ENCODE measurements around the gene RNU6-1. TPM values are rescaled to one million over a fixed set of nuclear protein-coding genes. Genes with fewer than 3 reads are reported as not detected.

RNU6-1 gene
- total RNA-seq, 1 donor from 2014 or later = not detected

DNA sequence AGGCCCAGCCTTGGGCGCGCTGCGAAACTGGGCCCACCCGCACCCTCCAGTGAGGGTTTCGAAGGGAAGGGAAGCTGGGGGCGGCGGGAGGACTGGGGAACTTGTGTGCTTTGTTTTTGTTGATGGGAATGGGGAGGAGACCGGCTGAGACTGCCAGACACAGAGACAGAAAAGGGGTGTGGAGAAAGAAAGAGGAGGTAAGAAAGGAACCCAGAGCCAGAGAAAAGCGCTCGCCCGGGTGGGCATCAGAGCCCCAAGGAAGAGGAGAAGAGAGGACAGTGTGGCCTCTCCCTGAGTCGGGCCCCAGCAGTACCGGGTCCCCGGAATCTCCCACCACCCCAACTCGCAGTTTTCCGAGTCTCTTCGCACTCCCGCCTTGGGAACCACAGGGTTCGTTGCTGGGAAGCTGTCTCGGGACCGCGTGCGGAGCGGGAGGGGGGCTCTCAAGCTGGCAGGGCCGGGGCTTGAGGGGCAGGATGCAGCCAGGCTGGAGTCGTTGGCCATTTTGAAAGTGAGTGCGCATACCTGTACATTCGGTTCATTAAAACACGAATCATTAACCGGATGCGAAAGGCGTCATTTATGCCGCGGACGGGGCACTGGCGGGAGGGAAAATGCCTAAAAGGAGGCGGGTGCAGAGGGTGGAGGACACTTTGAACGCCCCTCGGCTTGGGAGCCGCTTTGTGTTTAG, 11.4 kb downstream of the RNU6-1 start:
- intact Hi-C loops (cut with DNase I) = no loop called here
- Histone ChIP-seq H3K9me3 (no peaks in the 10 kb centered on the region), H3K36me3 (no peaks in the 10 kb centered on the region), H3K27me3 (peaks cover 64% of the 10 kb centered on the region), H3K4me1 (peaks cover 5 to 37% of the 10 kb centered on the region in 2 donors), H3K27ac (no peak overlapping the region), H3K4me3 (peak overlapping the region; percentile 22 to 38)
- DNase-seq (ENCODE audit: low spot score in 2 of 2) = no peak
- TF ChIP-seq, protein P1, sequence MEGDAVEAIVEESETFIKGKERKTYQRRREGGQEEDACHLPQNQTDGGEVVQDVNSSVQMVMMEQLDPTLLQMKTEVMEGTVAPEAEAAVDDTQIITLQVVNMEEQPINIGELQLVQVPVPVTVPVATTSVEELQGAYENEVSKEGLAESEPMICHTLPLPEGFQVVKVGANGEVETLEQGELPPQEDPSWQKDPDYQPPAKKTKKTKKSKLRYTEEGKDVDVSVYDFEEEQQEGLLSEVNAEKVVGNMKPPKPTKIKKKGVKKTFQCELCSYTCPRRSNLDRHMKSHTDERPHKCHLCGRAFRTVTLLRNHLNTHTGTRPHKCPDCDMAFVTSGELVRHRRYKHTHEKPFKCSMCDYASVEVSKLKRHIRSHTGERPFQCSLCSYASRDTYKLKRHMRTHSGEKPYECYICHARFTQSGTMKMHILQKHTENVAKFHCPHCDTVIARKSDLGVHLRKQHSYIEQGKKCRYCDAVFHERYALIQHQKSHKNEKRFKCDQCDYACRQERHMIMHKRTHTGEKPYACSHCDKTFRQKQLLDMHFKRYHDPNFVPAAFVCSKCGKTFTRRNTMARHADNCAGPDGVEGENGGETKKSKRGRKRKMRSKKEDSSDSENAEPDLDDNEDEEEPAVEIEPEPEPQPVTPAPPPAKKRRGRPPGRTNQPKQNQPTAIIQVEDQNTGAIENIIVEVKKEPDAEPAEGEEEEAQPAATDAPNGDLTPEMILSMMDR (IDR thresholded peaks at IDR 0.05) = no peak

DNA sequence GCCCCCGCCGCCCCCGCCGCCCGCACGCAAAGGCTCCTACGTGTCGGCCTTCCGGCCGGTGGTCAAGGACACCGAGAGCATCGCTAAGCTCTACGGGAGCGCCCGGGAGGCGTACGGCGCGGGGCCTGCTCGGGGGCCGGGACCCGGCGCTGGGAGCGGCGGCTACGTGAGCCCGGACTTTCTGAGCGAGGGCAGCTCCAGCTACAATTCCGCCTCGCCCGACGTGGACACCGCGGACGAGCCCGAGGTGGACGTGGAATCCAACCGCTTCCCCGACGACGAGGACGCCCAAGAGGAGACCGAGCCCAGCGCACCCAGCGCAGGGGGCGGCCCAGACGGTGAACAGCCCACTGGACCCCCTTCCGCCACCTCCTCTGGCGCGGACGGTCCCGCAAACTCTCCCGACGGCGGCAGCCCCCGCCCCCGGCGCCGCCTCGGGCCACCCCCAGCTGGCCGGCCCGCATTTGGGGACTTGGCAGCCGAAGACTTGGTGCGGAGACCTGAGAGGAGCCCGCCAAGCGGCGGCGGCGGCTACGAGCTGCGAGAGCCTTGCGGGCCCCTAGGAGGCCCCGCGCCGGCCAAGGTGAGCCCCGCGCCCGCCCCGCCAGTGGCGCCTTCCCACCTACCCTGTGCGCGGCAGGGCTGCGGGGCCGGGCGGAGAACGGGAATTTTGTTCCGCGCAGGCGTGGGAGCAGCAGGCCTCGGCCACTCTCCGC, 12.1 kb downstream of the RNU6-1 start:
- no peaks in the 10 kb centered on the region for H3K9me3 ChIP-seq
- H3K27me3 ChIP-seq = peaks cover 63% of the 10 kb centered on the region
- no peak overlapping the region for H3K27ac ChIP-seq
- TF ChIP-seq, protein P1 (IDR thresholded peaks at IDR 0.05) = no peak
- H3K4me1 ChIP-seq = peaks cover 5 to 34% of the 10 kb centered on the region in 2 donors
- no peak for DNase-seq (ENCODE audit: low spot score in 2 of 2)
- peak overlapping the region; percentile 22 to 38 for H3K4me3 ChIP-seq
- intact Hi-C loops (cut with DNase I) = no loop called here
- no peaks in the 10 kb centered on the region for H3K36me3 ChIP-seq

DNA sequence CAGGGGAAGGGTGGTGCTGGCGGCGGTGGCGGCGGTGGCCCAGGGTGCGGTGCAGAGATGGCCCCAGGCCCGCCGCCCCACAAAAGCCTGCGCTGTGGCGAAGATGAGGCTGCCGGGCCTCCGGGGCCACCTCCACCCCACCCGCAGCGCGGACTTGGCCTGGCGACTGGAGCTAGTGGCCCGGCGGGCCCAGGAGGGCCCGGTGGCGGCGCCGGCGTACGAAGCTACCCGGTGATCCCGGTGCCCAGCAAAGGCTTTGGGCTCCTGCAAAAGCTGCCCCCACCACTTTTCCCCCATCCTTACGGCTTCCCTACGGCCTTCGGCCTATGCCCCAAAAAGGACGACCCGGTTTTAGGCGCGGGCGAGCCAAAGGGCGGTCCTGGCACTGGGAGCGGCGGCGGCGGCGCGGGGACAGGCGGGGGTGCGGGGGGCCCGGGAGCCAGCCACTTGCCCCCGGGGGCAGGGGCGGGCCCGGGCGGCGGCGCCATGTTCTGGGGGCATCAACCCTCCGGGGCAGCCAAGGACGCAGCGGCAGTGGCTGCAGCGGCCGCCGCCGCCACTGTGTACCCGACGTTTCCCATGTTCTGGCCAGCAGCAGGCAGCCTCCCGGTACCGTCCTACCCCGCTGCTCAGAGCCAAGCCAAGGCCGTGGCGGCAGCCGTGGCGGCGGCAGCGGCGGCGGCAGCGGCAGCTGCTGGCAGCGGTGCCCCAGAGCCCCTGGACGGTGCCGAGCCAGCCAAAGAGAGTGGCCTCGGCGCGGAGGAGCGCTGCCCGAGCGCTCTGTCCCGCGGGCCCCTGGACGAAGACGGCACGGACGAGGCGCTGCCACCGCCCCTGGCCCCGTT, 12.9 kb downstream of the RNU6-1 start:
- DNase-seq (ENCODE audit: low spot score in 2 of 2) = no peak
- Histone ChIP-seq H3K27me3 (peaks cover 66% of the 10 kb centered on the region), H3K9me3 (no peaks in the 10 kb centered on the region), H3K36me3 (no peaks in the 10 kb centered on the region), H3K4me1 (peaks cover 5 to 34% of the 10 kb centered on the region in 2 donors), H3K4me3 (peak overlapping the region; percentile 22 to 38), H3K27ac (no peak overlapping the region)
- intact Hi-C loops (cut with DNase I) = no loop called here
- TF ChIP-seq, protein P1 (IDR thresholded peaks at IDR 0.05) = no peak

DNA sequence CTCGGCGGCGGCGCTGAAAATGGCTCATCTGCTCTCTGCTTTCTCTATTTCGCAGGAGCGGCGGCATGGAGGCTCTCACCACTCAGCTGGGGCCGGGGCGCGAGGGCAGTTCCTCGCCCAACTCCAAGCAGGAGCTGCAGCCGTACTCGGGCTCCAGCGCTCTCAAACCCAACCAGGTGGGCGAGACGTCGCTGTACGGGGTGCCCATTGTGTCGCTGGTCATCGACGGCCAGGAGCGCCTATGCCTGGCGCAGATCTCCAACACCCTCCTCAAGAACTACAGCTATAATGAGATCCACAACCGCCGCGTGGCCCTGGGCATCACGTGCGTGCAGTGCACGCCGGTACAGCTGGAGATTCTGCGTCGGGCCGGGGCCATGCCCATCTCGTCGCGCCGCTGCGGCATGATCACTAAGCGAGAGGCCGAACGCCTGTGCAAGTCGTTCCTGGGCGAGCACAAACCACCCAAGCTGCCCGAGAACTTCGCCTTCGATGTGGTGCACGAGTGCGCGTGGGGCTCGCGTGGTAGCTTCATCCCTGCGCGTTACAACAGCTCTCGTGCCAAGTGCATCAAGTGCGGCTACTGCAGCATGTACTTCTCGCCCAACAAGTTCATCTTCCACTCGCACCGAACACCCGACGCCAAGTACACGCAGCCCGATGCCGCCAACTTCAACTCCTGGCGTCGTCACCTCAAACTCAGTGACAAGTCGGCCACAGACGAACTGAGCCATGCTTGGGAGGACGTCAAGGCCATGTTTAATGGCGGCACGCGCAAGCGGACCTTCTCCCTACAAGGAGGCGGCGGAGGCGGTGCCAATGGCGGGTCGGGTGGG, 13.7 kb downstream of the RNU6-1 start:
- Histone ChIP-seq H3K4me3 (peak overlapping the region; percentile 6 to 29), H3K27ac (no peak overlapping the region), H3K27me3 (peaks cover 74% of the 10 kb centered on the region), H3K36me3 (no peaks in the 10 kb centered on the region), H3K9me3 (no peaks in the 10 kb centered on the region), H3K4me1 (peaks cover 5 to 34% of the 10 kb centered on the region in 2 donors)
- DNase-seq (ENCODE audit: low spot score in 2 of 2) = no peak
- TF ChIP-seq, protein P1 (IDR thresholded peaks at IDR 0.05) = no peak
- intact Hi-C loops (cut with DNase I) = no loop called here
